DOHH2 (cell line): ENCODE data around the gene MRPL11.
A peak's percentile ranks its signal among the peaks of the same experiment; 100 is the strongest.

Source experiments
- H3F3A ChIP-seq: fragments of 200-600 bp; sonication (generic), shearing (Covaris generic); 2 replicates; pipeline ENCODE4 v1.6.0; 2016; ENCODE audit warnings: antibody characterized with exemption, mild to moderate bottlenecking; ENCODE audit not compliant: control insufficient read depth, insufficient read depth
- H3K27ac ChIP-seq: fragments of 200-600 bp; sonication (generic); 2 replicates; pipeline ENCODE4 v1.5.1; 2014; ENCODE audit warnings: low read depth, mild to moderate bottlenecking, low read length, moderate library complexity
- H3K27me3 ChIP-seq: fragments of 200-600 bp; sonication (generic); 2 replicates; pipeline ENCODE4 v1.6.1; 2014; ENCODE audit warnings: mild to moderate bottlenecking, low read length, mixed read lengths; ENCODE audit not compliant: control insufficient read depth
- H3K36me3 ChIP-seq: fragments of 200-600 bp; sonication (generic); 2 replicates; pipeline ENCODE4 v1.6.1; 2014; ENCODE audit warnings: mild to moderate bottlenecking, low read length, moderate library complexity, mixed read lengths; ENCODE audit not compliant: control insufficient read depth
- H3K4me1 ChIP-seq: fragments of 200-600 bp; sonication (generic); 2 replicates; pipeline ENCODE4 v1.6.1; 2014; ENCODE audit warnings: mild to moderate bottlenecking, low read length, mixed read lengths; ENCODE audit not compliant: control insufficient read depth
- H3K4me2 ChIP-seq: fragments of 200-600 bp; sonication (generic); 2 replicates; pipeline ENCODE4 v1.6.0; 2014; ENCODE audit warnings: mild to moderate bottlenecking, low read length, moderate library complexity
- H3K4me3 ChIP-seq: fragments of 200-600 bp; sonication (generic); 2 replicates; pipeline ENCODE4 v1.5.1; 2014; ENCODE audit warnings: mild to moderate bottlenecking, low read length, mixed read lengths
- H3K79me2 ChIP-seq: fragments of 200-600 bp; sonication (generic); 2 replicates; pipeline ENCODE4 v1.6.1; 2014; ENCODE audit warnings: mild to moderate bottlenecking, low read length, mixed read lengths; ENCODE audit not compliant: control insufficient read depth
- H3K9me2 ChIP-seq: fragments of 200-600 bp; sonication (generic); replicated peaks from 2 replicates; pipeline ENCODE4 v1.6.1; 2014; ENCODE audit warnings: mild to moderate bottlenecking, low read length, mixed read lengths; ENCODE audit not compliant: control insufficient read depth
- H3K9me3 ChIP-seq: fragments of 200-600 bp; sonication (generic); 2 replicates; pipeline ENCODE4 v1.6.1; 2014; ENCODE audit warnings: antibody characterized with exemption, low read length, mixed read lengths; ENCODE audit not compliant: control insufficient read depth, insufficient read depth
- H4K20me1 ChIP-seq: fragments of 200-600 bp; sonication (generic); 2 replicates; pipeline ENCODE4 v1.6.0; 2014; ENCODE audit warnings: low read depth, mild to moderate bottlenecking, antibody characterized with exemption, low read length, moderate library complexity; ENCODE audit not compliant: control insufficient read depth, insufficient read depth
- CTCF ChIP-seq: fragments of 200-600 bp; sonication (generic); IDR thresholded peaks from one replicate; pipeline ENCODE4 v1.5.1; 2014; ENCODE audit warnings: antibody characterized with exemption, mild to moderate bottlenecking, low read depth, low read length; ENCODE audit not compliant: poor library complexity, severe bottlenecking
- EZH2phosphoT487 ChIP-seq: fragments of 200-600 bp; sonication (generic); IDR thresholded peaks from 2 replicates; pipeline ENCODE4 v1.6.1; 2017; ENCODE audit warnings: borderline replicate concordance, mild to moderate bottlenecking, antibody characterized with exemption, low read length, moderate library complexity, mixed read lengths

The MRPL11 gene

GRCh38 chr11:66462010-66462409 is 23.4 kb upstream of the MRPL11 start:
- Histone ChIP-seq H3K36me3 (no peaks in the 10 kb centered on the region), H3K79me2 (no peaks in the 10 kb centered on the region), H3K4me1 (peaks cover 48% of the 10 kb centered on the region), H4K20me1 (no peaks in the 10 kb centered on the region), H3K4me3 (no peak overlapping the region), H3F3A (peaks cover 7% of the 10 kb centered on the region), H3K27me3 (peaks cover 14% of the 10 kb centered on the region), H3K27ac (no peak overlapping the region), H3K9me2 (no peaks in the 10 kb centered on the region), H3K9me3 (peaks cover 4% of the 10 kb centered on the region; the same call in 1 of the 2 replicates), H3K4me2 (no peak overlapping the region)
- TF ChIP-seq EZH2phosphoT487 (no peak), CTCF (no peak)

- Histone ChIP-seq H3K9me2 (no peaks in the 10 kb centered on the region), H3K4me3 (no peak overlapping the region), H4K20me1 (no peaks in the 10 kb centered on the region), H3K4me2 (0 out of 2 replicates have a peak overlapping the region, but pooled peaks have one; percentile 15), H3K27ac (no peak overlapping the region), H3K27me3 (peaks cover 13% of the 10 kb centered on the region; the same call in 1 of the 2 replicates), H3K79me2 (no peaks in the 10 kb centered on the region), H3F3A (peaks cover 7% of the 10 kb centered on the region), H3K9me3 (peaks cover 4% of the 10 kb centered on the region; the same call in 1 of the 2 replicates), H3K4me1 (peaks cover 40% of the 10 kb centered on the region), H3K36me3 (no peaks in the 10 kb centered on the region)
- TF ChIP-seq CTCF (no peak), EZH2phosphoT487 (no peak)
Observed at GRCh38 chr11:66459138-66459778, 20.6 kb upstream of the MRPL11 start.

- H3K4me2 ChIP-seq, result peak overlapping the region; percentile 37
- H3K27ac ChIP-seq, result no peak overlapping the region
- no peaks in the 10 kb centered on the region for H4K20me1 ChIP-seq
Observed at GRCh38 chr11:66457826-66458225, 19.2 kb upstream of the MRPL11 start.

More at GRCh38 chr11:66457826-66458225, 19.2 kb upstream of the MRPL11 start:
- Histone ChIP-seq H3K4me1 (peaks cover 38% of the 10 kb centered on the region), H3K9me2 (no peaks in the 10 kb centered on the region), H3K79me2 (no peaks in the 10 kb centered on the region), H3K9me3 (peaks cover 3% of the 10 kb centered on the region; the same call in 1 of the 2 replicates), H3F3A (peaks cover 6% of the 10 kb centered on the region), H3K27me3 (peaks cover 19% of the 10 kb centered on the region), H3K36me3 (no peaks in the 10 kb centered on the region), H3K4me3 (no peak overlapping the region; the same call in 1 of the 2 replicates)
- TF ChIP-seq CTCF (no peak), EZH2phosphoT487 (no peak)
